ENCODE measurements around the gene RYK.

The RYK gene

DNA sequence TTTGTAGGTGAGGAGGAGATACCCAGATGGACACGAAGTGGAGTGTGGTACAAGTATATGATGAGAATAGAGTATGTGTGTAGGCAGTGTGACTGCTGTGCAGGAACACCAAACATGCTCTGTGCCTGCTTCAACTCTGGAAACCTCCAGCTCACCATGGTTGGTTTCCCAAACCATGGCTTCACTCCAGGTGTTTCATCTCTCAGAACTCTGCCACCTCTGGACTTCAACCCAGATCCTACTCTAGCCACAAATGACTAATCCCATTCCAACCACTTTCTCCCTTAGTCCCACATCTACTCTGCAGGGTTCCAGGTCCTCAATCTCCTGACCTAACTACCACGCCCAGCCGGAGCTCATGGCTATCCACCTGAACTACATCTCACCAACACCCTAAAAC is 102.1 kb downstream of the RYK start:
- DNase-seq (ENCODE audit: low read depth) = no peak

GRCh38 chr3:134147411-134147810 is 103.2 kb downstream of the RYK start:
- DNase-seq (ENCODE audit: low read depth) = no peak

- no peak for DNase-seq (ENCODE audit: low read depth)
Observed at GRCh38 chr3:134146666-134147065, 104.0 kb downstream of the RYK start.

- no peak for DNase-seq (ENCODE audit: low read depth)
Observed at GRCh38 chr3:134145183-134145582, 105.5 kb downstream of the RYK start.

- no peak for DNase-seq (ENCODE audit: low read depth)
Observed at GRCh38 chr3:134144694-134145093, 106.0 kb downstream of the RYK start.

DNA sequence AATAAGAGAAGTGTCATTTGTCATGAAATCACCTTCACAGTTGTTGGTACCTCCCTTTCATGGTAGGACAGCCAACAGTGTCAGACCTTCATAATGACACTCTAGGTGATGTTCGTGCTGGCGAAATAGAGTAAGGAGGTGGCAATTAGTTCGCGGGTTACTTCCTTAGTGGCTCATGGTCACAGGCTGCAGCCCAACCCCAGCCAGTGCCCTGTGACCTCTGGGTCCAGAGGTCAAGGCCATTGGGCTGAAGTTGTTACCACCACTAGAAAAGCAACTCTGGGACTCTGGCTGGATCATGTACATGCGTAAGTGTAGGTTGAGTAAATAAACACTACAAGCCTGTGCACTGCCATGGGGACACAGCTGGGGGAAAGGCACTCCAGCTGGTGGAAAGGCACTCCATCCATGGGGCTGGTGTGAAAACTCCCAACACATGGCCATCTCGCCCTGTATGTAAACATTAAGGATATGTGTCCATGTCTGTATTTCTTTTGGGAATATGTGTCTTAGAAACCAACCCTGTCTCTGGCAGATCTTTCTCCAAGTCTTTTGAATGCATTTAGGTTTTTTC is 106.7 kb downstream of the RYK start:
- DNase-seq (ENCODE audit: low read depth) = no peak

DNA sequence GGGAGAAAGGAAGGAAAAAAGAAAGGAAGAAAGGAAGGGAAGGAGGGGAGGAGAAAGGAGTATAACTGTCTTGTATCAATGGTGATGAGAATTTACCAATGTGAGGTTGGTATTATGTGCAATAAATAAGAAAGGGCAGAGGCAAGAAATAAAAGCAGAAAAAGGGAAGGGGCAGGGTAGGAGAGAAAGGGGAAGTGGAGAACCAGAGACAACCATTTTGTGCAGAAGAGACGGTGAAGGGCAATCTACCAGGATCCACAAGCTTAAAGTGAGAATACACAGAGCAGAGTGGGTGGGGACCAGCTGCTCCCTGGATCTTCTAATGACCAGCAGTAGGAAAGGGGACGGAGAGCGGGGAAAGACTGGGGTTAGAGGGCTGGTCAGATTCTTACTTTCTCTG is 114.1 kb downstream of the RYK start:
- DNase-seq (ENCODE audit: low read depth) = no peak

GRCh38 chr3:134134698-134135415 is 115.8 kb downstream of the RYK start:
- no peak for DNase-seq (ENCODE audit: low read depth)

- no peak for DNase-seq (ENCODE audit: low read depth)
Observed at GRCh38 chr3:134134240-134134639, 116.4 kb downstream of the RYK start.

DNA sequence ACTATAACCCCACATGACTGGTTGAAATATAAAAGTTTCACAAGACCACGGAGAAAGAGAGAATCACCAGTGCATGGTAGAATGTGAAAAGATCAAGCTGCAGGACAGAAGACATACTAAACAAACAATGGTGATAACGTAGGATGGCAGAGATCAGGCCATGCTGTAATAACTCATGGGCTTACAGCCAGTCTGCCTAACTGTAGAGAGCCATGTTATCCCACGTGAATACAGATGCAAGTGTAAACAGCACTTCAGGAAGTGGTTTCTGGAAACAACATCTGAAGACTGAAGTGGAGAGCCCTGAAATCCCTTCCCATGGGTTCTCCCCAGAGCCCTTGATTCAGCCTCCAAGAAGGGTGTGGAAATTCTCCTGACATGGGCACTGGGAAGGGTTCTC is 117.7 kb downstream of the RYK start:
- no peak for DNase-seq (ENCODE audit: low read depth)

- DNase-seq (ENCODE audit: low read depth) = no peak
Observed at GRCh38 chr3:134126153-134126552, 124.5 kb downstream of the RYK start.

GRCh38 chr3:134114726-134115125 is 135.9 kb downstream of the RYK start:
- no peak for DNase-seq (ENCODE audit: low read depth)

GRCh38 chr3:134111616-134112015 is 139.0 kb downstream of the RYK start:
- no peak for DNase-seq (ENCODE audit: low read depth)

DNA sequence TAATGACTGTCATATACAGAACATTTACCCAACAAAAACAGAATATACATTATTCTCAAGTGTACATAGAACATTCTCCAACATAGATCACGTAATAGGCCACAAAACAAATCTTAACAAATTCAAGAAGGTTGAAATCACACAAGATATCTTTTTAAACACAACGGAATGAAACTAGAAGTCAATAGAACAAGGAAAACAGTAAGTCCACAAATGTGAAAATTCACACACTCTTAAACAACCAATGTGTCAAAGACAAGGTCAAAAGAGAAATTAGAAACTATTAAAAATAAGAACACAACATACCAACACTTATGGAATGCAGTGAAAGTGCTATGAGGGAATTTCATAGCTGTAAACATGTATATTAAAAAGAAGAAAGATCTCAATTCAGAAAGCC is 139.7 kb downstream of the RYK start:
- DNase-seq (ENCODE audit: low read depth) = no peak
